Islet of Langerhans (tissue), 1 donor: Measurements from ENCODE around the gene IGF1R.

Experiments used
- FAIRE-seq: peaks from one replicate; lab custom pipeline; 2011; peaks lifted over from hg19 to GRCh38; lab: Jason Lieb, UNC

IGF1R gene

DNA sequence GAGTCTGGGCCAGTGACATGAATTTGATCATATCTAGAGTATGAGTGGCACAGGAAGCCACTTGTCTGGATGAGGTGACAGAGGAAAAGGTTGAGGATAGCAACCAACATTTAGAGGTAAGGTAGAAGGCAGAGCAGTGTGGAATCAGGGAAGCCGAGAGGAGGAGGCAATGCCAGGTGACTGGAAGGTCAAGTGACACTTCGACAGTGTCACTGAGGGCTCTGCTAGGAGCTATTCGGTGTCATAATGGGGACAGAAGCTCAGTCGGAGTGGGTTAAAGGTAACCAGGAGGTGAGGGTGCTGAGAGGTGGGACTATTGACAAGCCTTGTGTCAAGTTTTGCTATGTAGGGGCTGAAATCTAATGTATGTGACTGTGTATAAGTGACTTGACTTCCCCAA, 56.7 kb downstream of the IGF1R start:
- no peak for FAIRE-seq

DNA sequence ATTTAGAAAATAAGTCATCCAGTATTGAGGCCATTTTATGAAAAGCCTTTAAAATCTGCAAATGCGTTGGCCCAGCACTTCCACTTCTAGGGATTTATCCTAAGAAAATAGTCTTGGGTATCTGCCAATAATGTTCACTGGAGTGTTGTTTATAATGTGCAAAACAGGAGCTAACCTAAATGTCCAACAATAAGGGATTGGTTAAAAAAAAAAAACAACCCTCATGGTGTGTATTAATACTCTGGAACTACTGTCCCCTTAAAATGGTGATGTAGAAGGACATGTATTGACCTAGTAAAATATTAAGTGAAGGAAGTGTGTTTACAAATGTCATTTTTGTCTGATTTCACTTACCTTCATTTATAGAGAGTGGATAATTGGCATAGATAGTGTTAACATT, 58.0 kb downstream of the IGF1R start:
- FAIRE-seq = no peak

DNA sequence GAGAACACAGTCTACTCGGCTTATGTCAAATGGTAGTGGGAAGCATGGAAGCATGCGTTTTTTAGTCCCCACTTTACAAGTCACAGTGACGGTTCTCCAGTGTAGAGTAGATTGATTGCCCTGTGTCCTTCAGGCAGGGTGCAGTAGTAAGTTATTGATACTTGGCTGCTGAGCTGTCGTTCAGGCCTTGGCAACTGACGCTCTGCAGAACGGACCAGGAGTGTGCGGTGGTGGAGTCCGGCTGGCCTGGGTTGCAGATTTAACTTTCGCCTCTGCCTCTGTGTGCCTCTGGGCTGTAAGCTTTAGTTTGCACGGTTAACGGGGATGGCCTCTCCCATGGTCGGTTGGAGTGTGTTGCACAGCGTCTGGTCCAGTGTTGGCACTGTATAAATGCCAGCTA, 58.6 kb downstream of the IGF1R start:
- FAIRE-seq = no peak

DNA sequence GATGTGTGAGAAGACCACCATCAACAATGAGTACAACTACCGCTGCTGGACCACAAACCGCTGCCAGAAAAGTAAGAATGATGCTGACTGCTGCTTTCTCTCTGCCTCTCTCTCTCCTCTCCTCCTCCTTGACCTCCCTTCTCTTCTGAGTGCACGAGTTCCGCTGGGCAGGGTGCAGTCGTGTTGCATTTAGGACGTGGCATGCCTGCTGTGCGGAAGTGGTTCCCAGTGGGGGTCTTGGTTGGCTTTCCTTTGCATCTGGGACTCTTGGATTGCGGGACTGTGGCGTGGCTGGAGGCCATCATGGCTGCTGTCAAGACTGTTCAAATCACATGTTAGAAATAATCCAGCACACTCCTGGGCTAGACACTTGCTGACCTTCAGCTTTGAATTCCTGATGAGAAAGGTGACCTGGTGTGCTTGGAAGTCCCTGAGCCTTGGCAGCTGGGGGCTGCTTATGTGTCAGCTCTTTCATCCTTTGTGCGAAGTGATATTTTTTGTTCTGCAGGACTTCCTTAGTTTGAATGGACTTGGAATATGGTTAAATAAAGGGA, 59.8 kb downstream of the IGF1R start:
- no peak for FAIRE-seq

DNA sequence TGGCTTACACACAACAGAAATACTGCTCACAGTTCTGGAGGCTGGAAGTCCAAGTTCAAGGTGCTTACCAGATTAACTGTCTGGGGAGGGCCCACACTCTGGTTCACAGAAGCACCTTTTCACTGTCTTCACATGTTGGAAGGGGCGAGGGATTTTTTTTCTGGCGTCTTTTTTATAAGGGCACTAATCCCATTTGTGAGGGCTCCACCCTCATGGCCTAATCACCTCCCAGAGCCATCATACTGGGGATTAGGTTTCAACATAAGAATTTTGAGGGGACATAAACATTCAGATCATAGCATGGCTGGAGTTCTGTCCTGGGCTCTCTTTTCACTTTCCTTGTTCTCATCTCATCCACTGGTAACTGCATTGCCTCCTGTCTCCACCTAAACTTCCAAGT, 63.5 kb downstream of the IGF1R start:
- FAIRE-seq = no peak

DNA sequence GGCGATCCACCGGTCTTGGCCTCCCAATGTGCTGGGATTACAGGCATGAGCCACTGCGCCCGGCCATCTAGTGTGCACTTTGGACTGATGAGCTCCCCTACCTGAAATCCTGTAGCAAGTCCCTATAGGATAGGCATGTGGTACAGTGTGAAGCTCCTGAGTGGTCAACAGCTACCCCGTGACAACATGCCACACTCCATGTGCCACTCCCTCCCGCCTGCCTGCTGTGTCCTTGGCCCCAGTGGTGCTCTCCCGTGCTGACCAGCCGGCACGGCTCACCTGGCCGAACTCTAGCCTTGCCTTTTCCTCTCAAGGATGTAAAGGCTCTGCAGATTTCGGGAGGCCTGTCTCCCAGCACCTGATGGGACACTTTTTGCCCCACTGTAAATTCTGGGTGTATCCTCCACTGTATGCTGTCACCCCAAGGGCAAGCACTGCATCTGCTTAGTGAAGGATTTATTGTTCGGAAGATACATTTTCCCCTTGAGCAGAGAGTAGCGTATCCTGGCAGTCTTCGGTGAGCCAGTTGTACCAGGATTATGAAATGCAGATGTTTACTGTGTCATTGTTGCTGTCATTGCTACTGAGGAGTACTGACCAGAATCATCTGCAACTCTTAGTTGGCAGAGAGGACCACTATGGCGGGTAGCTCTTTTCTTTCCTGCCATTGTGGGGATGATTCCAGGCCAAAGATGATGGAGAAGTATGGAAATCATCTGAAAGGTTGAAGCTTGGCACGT, 64.7 kb downstream of the IGF1R start:
- FAIRE-seq = no peak

DNA sequence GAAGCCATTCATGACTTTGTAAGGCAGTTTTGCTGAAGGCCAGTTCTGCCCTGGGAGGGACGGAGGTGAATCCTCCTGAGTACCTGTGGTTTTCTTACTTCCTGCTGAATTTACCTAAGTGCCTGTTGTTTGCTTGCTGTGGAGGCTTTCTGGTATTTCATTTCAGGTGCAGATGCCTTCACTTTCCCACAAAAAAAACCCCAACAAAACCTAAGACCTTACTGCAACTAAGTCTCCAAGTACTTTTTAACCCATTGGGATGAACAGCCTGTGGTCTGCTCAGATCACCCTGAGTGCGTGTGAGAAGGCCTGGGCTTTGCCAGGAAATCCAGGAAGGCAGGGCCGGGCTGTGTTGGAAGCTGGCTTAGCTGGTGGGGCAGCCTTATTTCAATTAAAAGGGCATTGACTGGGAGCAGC, 65.3 kb downstream of the IGF1R start:
- no peak for FAIRE-seq

DNA sequence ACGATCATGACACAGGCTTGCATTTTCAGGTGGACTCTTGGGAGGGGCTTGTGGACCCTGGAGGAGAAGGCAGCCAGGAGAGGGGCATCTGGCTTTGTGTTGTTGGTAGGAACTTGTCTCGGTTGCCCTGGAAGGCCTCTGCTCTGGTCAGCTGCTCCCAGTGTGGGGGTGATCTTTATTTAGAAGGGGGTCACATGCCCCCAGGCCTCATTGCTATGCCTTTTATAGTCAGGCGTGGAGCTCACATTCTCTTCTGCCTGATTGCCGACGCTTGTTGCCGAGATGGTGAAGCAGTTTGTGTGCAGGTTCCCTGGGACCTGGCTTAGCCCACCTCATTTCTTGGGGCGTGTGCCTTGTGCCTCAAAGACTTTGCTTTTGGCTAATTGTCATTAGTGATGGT, 66.6 kb downstream of the IGF1R start:
- FAIRE-seq = no peak

DNA sequence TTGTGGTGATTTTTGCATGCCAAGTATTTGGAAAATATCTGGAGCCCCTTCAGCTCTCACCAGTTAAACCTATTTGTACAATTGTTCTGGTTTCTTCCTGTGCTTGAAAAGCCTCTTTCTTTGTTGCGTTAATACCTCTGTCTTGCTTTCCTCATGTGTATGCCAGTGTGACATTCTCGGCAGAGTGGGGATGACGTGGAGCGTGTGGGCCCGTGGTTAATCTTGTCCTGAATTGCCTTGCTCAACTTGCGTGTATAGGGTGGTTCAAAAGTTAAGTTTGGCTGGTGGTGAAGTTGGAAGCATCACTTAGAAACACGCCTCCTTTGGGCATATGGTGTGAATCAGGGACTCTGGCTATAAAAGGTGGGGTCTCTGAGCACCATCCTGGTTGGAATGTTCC, 67.1 kb downstream of the IGF1R start:
- no peak for FAIRE-seq

DNA sequence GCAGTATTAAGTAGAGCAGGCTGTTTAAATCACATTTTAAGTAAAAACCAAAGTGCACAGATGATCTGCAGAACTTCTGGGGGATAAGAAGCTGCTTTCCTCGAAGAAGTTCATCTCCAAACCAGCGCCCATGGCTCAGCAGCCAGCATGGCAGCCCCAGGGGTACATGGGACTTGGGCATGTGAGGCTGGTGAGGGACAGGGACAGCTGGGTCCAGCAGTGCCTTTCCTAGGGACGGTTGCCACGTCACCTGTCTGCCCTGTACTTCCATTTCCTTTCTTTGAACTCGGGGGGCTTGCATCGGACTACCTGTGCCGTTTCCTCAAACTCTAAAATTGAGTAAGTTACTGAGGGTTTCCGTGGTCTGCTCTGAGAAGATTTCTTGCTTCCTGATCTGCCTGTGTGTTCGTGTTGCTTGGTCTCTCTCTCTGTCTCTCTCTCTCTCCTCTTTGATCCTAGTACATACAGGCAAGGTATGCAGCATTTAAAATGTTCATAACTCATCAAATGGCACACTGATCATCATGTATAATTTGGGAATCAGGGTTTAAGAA, 67.6 kb downstream of the IGF1R start:
- no peak for FAIRE-seq

DNA sequence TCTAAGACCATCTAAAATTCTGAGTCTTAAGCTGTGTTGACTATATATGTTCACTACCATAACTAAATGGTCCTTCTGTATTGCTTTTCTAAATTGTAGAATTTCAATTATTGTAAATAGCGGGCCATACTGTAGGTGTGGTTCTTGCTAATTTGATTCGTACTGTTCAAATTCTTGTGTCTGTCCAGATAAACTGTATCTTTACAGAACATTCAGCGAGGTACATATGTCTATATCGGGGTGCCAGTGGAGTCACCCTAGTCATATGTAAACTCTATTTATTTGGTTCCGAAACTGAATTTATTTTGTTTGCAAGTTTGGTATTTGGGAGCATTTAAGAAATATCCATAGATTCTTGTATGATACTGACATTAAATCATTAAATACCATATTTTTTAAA, 69.0 kb downstream of the IGF1R start:
- no peak for FAIRE-seq

DNA sequence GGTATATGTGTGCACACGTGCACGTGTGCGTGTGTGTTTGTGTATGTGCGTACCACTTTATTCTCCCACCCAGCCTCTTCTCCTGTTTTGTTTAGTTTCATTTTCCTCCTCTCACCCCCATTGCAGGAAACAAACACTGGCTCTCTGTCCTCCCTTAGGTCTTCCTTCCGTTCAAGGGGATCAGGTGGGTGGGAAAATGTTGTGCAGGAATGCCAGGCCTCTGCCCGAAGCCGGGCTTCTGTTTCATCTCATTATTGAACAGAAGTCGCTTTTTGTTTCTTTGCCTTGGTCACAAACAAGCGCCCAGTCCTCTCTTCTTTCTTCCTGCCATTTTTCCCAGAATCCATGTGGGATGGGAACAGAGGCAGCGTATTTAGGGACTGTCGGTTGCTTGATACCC, 69.6 kb downstream of the IGF1R start:
- no peak for FAIRE-seq

DNA sequence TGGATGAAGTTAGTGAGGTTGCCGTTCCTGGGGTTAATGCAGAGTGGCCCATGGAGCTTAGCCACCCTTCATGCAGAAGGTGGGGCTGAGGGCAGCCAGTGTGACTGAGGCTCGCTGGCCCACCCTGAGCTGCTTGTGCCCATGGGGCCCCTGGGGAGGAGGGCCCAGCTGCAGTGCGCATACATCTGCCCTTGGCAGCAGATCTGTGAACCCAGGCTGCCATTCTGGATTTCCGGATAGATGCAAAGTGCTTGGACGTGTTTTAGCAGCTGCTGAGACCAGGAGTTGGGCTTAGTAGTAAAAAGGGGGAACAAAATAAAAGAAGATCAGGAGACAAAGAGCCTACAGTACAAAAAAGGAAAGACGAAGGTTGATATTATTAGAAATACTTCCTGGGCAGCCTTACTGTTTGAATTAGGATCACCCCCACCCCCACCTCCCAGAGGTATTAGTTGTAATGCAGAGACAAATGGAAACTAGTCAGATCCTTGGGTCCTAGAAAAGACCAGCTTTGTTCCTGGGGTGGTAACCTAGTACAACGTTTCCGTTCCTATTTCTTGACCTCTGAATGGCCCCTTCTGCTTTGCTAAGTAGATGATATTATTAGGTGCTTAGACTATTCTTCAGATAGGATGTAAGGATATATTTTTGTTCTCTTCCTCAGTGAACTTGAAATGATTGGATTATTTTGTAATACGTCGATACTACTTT, 70.2 kb downstream of the IGF1R start:
- no peak for FAIRE-seq

DNA sequence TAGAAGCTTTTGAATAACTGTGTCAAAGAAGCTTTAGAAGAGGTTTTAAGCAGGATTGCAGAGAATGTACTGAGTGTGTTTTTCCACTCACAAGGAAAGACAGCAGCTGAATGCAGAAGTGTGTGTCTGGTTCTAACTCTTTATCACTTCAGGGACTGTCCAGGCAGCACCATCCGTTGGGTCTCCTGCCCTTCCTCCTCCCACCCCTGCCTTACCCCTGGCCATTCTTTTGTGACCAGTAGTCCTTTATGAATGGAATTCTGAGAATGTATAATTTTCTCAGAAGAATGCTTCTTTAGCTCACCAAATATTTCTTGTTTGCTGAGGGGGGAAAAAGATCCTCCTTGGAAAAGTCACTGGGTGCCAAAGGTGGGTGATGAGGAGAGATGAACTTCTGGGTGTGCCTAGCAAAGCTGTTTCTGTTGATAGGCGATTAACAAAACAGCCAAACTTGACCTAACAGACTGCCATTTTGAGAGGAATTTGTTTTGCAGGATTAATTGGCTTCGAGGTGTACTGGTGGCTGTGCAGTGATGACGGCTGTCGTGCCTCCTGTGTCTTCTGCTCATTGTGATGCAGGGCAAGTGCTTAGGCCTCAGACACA, 70.9 kb downstream of the IGF1R start:
- FAIRE-seq = no peak

DNA sequence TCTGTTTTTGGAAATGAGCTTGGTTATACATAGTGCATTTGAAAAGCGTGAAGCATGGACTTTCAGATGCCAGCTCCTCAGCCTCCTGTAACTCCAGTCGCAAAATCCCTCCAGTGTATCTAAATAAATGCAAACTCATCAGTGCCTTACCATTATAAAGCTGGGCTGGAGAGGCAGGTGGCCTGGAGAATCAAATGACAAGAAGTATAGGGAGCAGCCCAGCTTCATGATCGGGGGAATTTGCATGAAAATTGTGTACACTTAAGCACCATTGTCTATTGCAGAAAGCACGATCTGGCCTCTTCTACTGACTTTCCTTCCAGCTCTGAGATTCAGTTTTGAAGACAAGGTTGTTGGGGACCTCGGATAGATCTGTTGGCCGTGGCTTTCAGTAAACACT, 71.7 kb downstream of the IGF1R start:
- no peak for FAIRE-seq

DNA sequence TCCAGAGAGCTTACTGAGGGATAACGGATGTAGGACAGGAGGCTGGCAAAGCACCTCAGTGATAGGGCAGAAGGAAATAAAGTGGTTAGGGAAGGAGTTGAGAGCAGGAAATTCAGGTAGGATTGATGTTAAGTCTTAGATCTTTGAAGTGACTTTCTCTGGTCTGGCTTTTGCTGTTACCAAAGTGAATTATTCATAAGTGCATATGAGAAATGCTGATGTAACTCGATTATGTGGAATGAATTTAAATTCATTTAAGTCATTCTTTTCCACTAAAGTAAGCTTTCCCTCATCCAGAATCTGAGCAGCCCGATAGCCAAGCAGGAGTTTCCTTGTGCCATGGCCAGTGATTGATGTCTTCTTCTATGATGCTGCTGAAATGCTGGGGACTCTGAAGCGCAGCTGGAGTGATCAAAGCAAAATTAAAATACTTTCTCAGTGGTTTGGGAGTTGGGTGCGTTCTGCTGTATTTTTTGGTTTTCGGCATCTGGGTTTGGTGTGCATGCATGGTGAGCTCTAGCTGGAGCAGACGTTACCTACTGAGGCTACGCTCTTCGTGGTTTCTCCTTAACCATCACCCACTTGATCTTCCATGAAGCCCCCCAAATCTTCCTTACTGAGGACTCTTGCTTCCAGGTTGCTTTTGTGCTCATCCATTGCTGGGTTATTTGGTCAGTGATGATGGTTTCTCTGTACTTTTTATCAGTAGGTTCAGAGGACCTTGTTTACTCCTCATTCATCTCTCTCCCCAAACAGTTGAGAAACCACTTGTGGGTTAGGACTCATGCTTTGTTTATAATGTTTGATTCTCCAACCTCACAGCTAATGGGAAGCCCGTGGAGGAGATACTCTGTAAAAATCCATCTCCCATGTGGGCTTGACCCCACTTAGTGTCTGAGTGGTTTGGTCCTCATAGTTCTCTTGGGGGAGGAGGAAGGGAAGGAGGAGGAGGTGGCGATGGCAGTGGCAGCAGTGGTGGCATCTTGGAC, 72.5 kb downstream of the IGF1R start:
- FAIRE-seq = no peak

DNA sequence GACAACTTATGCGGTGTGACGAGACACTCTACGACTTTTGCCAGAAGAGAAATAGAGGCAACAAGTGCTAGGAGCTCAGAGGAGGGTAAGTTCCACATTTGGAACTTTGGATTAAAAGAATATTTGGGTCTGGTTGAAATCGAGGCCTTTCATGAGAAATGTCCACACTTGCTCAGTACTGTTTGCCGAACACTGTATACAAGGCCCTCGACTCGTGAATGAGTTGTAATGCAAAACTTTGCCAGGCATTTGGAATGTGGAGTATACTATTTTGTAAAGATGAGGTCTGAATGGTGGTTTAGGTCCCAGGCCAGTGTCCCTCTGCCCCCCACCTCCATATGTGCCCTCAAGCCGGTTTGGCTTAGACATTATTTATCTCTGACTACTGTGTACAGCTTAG, 73.9 kb downstream of the IGF1R start:
- FAIRE-seq = no peak

DNA sequence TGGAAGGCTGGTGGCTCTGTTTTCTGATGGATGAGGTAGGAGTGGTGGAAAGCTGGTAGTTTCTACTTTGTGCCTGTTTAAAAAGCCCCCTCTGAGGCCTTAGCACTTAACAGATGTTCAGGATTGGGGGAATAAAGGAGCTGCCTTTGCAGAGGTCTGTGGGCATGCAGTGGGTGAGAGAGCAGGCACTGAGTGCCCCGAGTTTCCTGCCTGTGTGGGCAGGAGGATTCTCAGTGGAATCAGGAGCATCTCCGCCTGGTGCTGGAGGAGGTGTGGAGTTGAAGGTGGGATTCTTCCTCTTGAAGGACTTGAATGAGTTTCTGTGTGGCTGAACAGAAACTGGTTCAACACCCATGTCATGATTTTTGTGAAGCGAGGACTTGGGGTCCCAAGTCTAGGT, 74.3 kb downstream of the IGF1R start:
- FAIRE-seq = no peak

DNA sequence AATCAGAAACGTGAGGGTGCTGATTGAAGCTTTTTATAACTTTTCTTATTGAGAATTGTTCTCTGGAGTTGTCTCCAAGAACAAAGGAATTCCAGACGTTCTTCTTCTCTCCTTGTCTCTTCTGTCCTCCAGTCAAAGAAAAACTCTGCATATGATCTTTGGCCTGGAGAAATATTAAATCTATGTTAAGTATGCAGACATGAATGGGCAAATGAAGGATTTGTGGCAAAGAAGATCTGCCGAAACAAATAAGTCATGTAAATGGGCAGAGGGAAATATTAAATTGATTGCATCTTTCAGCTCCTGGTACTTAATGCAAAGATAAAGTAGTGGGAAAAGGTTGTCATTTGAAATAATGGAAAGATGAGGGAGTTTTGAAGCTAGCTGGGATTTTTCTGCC, 74.9 kb downstream of the IGF1R start:
- FAIRE-seq = no peak

DNA sequence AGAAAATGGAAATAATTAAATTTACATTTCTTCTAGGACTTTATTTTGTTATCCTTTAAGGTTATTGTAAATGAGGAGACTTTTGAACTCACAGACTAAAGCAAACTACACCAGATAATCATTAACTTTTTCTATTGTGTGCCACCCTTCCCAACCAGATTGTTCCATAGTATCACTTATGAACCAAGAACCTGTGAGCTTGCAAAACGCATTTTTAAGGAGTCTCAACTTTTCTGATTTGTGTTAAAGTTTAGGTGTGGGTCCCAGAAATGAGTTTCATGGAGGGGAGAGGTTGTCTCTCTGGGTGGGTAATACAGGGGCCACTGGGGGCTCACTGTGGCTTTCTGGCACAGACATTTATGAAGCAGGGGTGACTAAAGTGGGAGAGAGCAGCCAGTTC, 75.7 kb downstream of the IGF1R start:
- no peak for FAIRE-seq

DNA sequence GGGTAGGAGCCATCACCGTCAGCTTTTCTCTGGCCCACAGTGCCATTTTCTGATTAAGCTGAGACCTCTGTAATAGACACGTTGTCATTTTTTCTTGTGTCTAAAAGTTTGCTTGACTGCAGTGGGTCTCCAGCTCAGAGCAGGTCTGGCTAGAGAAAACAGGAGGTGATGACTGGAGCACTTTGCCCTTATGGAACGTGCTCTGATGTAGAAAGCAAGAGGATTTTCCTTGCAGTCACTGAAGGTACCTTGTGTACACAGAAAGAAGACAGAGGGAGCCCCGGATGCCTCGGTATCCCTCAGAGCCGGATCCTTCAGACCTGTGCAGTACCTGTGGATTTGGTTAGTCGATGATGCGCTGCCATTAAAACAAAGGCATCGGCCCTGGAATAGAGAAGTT, 76.2 kb downstream of the IGF1R start:
- no peak for FAIRE-seq

DNA sequence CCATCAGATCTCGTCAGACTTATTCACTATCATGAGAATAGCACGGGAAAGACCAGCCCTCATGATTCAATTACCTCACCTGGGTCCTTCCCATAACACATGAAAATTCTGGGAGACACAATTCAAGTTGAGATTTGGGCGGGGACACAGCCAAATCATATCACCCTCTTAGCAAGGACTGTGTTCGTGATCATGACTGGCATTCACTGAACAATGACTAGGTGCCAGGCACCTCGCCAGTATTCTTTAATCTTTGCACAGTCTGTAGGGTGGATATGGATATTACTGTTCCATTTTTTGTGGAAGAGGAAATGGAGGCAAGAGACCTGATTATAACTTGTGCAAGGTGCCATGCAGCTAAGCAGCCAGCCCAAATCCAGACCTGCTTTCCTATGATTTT, 77.5 kb downstream of the IGF1R start:
- no peak for FAIRE-seq
